Endodermal cell (in vitro differentiated cells): ENCODE results near the gene SYTL4. TPM values are rescaled to one million over a fixed set of nuclear protein-coding genes. Genes with fewer than 3 reads are reported as not detected.

Experiments used
- DNase-seq: peaks from one replicate; pipeline ENCODE4 v3.0.0-alpha.2; 2017
- H3K27ac ChIP-seq: 2 replicates; pipeline ENCODE4 v1.5.1; 2013; ENCODE audit warnings: mild to moderate bottlenecking, low read depth, low read length, moderate library complexity
- H3K27me3 ChIP-seq: 2 replicates; pipeline ENCODE4 v1.6.1; 2013; ENCODE audit warnings: mild to moderate bottlenecking, low read length, moderate library complexity; ENCODE audit not compliant: insufficient read depth, control insufficient read depth, poor library complexity, severe bottlenecking
- H3K36me3 ChIP-seq: 2 replicates; pipeline ENCODE4 v1.7.0; 2013; ENCODE audit warnings: mild to moderate bottlenecking, low read length, moderate library complexity; ENCODE audit not compliant: control insufficient read depth, insufficient read depth
- H3K4me1 ChIP-seq: one replicate; pipeline ENCODE4 v1.7.0; 2013; ENCODE audit warnings: low read length; ENCODE audit not compliant: control insufficient read depth, insufficient read depth
- H3K4me3 ChIP-seq: 2 replicates; pipeline ENCODE4 v1.5.1; 2013; ENCODE audit warnings: mild to moderate bottlenecking, low read length, moderate library complexity
- H3K9ac ChIP-seq: 2 replicates; pipeline ENCODE4 v1.6.1; 2013; ENCODE audit warnings: mild to moderate bottlenecking, low read length, moderate library complexity; ENCODE audit not compliant: poor library complexity, severe bottlenecking; ENCODE audit errors: extremely low read depth
- H3K9me3 ChIP-seq: 2 replicates; pipeline ENCODE4 v1.6.1; 2013; ENCODE audit warnings: mild to moderate bottlenecking, low read length, moderate library complexity; ENCODE audit not compliant: control insufficient read depth
- H3K27ac Mint-ChIP-seq: 2 replicates; pipeline ENCODE4 v1.8.0; 2020; ENCODE audit warnings: mixed read lengths
- H3K27me3 Mint-ChIP-seq: 2 replicates; pipeline ENCODE4 v1.8.0; 2021; ENCODE audit warnings: mild to moderate bottlenecking, mixed read lengths; ENCODE audit not compliant: insufficient read depth
- H3K36me3 Mint-ChIP-seq: 2 replicates; pipeline ENCODE4 v1.8.0; 2020; ENCODE audit warnings: low read depth, mixed read lengths
- H3K4me1 Mint-ChIP-seq: 2 replicates; pipeline ENCODE4 v1.8.0; 2020; ENCODE audit warnings: mixed read lengths
- H3K4me3 Mint-ChIP-seq: 2 replicates; pipeline ENCODE4 v1.8.0; 2020; ENCODE audit warnings: mild to moderate bottlenecking, moderate library complexity, mixed read lengths
- H3K9me3 Mint-ChIP-seq: 2 replicates; pipeline ENCODE4 v1.8.0; 2020; ENCODE audit warnings: mild to moderate bottlenecking, mixed read lengths
- WGBS, 2 experiments: methylation state at CpG; one replicate each; pipeline versions ENCODE4 v1.1.5 to v1.1.7; 2013; ENCODE audit warnings: missing lambda C conversion rate in 2 of 2, mixed read lengths in 1 of 2; ENCODE audit not compliant: insufficient coverage in 1 of 2, insufficient read length in 1 of 2; 5-methylcytosine and 5-hydroxymethylcytosine counted together
- total RNA-seq, 2 donors: library from RNA; stranded (reverse); fragmentation: NEBNext Ultra II Directional in 1 of 2; extraction: Animal tissue kit (Norgen Biotek cat#: 25700) in 1 of 2; gene quantifications; 2 replicates in 1 of 2; 3 replicates in 1 of 2; pipeline ENCODE4 v1.2.1, GENCODE V29; 2021
- TF ChIP-seq, protein P1 (sequence below): fragments of 200-600 bp; sonication (generic); conservative IDR thresholded peaks from 2 replicates; pipeline ENCODE4 v1.5.0; 2021; ENCODE audit warnings: antibody characterized with exemption, mild to moderate bottlenecking

The SYTL4 gene
- total RNA-seq, 2 donors from 2014 or later: 0.24 TPM; not detected in 1

DNA sequence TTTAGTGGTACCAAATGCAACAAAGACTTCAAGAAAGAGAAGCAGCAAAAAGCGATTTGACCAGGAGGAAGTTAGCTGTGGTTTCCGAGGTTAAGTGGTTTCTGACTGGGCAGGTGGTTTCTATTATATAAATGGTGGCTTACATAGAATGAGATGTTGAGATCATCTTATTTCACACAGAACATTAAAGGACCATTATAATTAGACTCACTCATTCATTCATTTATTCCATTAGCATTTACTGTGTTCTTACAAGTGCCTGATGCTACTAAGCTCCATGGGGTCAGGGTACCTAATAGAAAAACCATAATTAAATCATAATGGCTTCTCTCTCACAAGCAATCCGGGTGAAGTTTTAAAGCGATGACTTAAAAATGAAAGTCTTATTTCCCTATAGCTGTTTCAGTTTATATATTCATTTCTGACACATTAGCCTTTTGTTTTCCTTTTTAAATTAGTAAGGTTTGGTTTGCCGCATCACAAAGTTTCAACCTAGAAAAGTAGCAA, 105.9 kb downstream of the SYTL4 start:
- TF ChIP-seq, protein P1, sequence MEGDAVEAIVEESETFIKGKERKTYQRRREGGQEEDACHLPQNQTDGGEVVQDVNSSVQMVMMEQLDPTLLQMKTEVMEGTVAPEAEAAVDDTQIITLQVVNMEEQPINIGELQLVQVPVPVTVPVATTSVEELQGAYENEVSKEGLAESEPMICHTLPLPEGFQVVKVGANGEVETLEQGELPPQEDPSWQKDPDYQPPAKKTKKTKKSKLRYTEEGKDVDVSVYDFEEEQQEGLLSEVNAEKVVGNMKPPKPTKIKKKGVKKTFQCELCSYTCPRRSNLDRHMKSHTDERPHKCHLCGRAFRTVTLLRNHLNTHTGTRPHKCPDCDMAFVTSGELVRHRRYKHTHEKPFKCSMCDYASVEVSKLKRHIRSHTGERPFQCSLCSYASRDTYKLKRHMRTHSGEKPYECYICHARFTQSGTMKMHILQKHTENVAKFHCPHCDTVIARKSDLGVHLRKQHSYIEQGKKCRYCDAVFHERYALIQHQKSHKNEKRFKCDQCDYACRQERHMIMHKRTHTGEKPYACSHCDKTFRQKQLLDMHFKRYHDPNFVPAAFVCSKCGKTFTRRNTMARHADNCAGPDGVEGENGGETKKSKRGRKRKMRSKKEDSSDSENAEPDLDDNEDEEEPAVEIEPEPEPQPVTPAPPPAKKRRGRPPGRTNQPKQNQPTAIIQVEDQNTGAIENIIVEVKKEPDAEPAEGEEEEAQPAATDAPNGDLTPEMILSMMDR: no peak
- Histone ChIP-seq H3K9me3 (no peaks in the 10 kb centered on the region), H3K27ac (no peak overlapping the region), H3K4me3 (no peak overlapping the region), H3K27me3 (no peaks in the 10 kb centered on the region), H3K36me3 (peaks cover 12% of the 10 kb centered on the region), H3K4me1 (no peaks in the 10 kb centered on the region), H3K9ac (no peak overlapping the region)
- 60 to 96% methylated on average over 1 to 4 of the region's 5 CpGs for WGBS, 2 experiments
- H3K36me3 Mint-ChIP-seq: peaks cover 18% of the 10 kb centered on the region
- no peak for DNase-seq
- no peaks in the 10 kb centered on the region for H3K4me1 Mint-ChIP-seq
- peaks cover 11% of the 10 kb centered on the region for H3K9me3 Mint-ChIP-seq
- H3K4me3 Mint-ChIP-seq: no peak overlapping the region
- no peak overlapping the region for H3K27ac Mint-ChIP-seq
- no peaks in the 10 kb centered on the region for H3K27me3 Mint-ChIP-seq

Other genes with a start within 250 kb of the SYTL4 start
- 1 to 10 TPM in 1 of 2 donors, under 1 TPM in 1; 0.33 to 5.0 TPM for gene TNMD, start 147.2 kb downstream of the SYTL4 start, total RNA-seq
- gene TSPAN6, start 95.3 kb downstream of the SYTL4 start, total RNA-seq: 10 to 100 TPM; 60.4 to 77.7 TPM
- gene SRPX2, start 87.9 kb downstream of the SYTL4 start, total RNA-seq: under 1 TPM in 1 of 2 donors, not detected in 1; 0.44 TPM
- gene CSTF2, start 88.3 kb upstream of the SYTL4 start, total RNA-seq: 10 to 100 TPM; 27.4 to 28.3 TPM
- not detected for gene NOX1, start 142.2 kb upstream of the SYTL4 start, total RNA-seq
- under 1 TPM; 0.84 to 0.99 TPM for gene XKRX, start 196.8 kb upstream of the SYTL4 start, total RNA-seq
- not detected for gene ARL13A, start 237.6 kb upstream of the SYTL4 start, total RNA-seq